LHCN-M2 (cell line): ENCODE data around the gene FLAD1. TPM values are rescaled to one million over a fixed set of nuclear protein-coding genes. Genes with fewer than 3 reads are reported as not detected.
A peak's percentile ranks its signal among the peaks of the same experiment; 100 is the strongest.
"Not testable (repeated sequence)": the region's sequence is repeated elsewhere in the genome, so short reads cannot be mapped to it uniquely, and the experiment has no call there.

Experiments used
- DNase-seq: peaks from one replicate; pipeline ENCODE4 v3.0.0-alpha.2; 2012; ENCODE audit warnings: low read depth
- total RNA-seq: library from RNA; depleted of rRNA; stranded (reverse); fragments of >200 nt; gene quantifications from 2 replicates; pipeline ENCODE4 v1.2.3, GENCODE V29; 2014

Gene FLAD1
- total RNA-seq, 1 experiment from 2014 or later, result 30.9 TPM

- no peak for DNase-seq
These were observed 15.7 kb upstream of the FLAD1 start for GRCh38 chr1:154967331-154967950.

DNA sequence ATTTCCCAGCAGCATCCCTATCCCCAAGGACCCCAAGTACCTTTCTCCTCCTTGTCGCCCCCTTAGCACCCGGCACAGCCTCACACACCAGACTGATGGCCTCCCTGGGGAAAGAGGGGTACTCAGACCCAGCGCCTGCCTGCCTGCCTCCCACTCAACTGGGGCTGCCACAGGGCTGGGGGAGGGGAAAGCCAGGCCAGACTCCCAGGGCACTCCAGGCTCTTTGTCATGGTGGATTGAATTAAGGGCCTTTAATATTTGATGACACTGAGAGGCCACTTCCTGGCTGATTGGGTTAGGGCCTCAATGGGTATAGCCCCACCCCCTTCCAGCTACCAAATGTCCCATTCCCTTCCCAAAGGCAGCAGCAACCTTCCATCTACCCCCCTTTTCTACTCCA is 14.4 kb upstream of the FLAD1 start:
- DNase-seq, result no peak

DNA sequence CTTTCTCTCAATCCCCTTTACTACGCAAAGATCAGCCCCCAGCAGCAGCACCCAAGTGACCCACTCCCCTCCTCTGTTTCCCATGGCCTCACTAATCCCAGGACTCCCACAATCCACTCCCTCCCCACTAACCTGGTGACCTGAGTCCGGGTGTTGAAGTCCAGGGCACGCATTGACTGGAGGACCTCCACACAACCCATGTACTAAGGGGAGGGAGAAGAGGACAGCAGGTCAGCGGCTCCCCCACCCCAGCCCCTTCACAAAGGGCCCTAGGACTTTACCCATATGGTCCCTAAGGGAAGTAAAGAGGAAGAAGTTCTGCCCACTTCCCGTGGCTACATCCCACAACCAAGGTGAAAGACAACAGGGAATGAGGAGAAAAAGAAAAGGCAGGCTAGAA is 13.9 kb upstream of the FLAD1 start:
- no peak for DNase-seq

- no peak for DNase-seq
These were observed 13.2 kb upstream of the FLAD1 start for GRCh38 chr1:154969860-154970452.

- DNase-seq, result peak; percentile 94
These were observed 12.4 kb upstream of the FLAD1 start, which contains the start of gene SHC1 for GRCh38 chr1:154970631-154971340. Gene SHC1 (minus strand): TSS chr1:154970747. CDS start chr1:154970526, 221 bp downstream.

GRCh38 chr1:154971341-154971998 is 11.7 kb upstream of the FLAD1 start:
- no peak for DNase-seq

- no peak for DNase-seq
These were observed 11.0 kb upstream of the FLAD1 start for GRCh38 chr1:154972213-154972516.

- DNase-seq, result peak; percentile 95
These were observed 10.4 kb upstream of the FLAD1 start for GRCh38 chr1:154972517-154973343.

DNA sequence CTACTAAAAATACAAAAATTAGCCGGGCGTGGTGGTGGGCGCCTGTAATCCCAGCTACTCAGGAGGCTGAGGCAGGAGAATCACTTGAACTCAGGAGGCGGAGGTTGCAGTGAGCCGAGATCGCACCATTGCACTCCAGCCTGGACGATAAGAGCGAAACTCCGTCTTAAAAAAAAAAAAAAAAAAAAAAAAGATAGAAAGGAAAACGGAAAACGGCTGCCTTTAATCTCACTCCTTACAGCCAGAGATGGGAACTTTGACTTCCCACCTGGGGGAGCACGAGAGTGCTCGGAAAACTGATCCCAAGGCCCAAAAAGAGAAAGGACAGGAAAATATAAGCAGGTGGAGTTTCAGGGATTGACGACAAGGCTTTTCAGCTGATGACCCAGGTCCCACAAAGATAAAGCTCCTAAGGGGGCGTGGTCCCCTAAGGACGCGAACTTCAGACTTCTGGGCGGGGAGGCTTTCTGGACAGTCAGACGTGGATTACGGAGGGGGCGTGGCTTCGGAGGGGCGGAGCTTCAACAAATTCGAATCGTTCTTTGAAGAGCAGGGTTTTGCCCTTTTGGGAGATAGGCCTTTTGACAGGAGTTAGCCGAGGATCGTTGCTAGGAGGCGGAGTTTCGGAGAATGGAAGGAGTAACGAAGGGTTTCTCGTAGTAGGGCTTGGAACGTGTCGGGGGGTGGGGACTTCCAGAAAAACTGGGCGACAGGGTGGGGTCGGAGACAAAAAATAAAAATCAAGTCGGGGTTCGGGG is 9.6 kb upstream of the FLAD1 start:
- peak; percentile 98 for DNase-seq

DNA sequence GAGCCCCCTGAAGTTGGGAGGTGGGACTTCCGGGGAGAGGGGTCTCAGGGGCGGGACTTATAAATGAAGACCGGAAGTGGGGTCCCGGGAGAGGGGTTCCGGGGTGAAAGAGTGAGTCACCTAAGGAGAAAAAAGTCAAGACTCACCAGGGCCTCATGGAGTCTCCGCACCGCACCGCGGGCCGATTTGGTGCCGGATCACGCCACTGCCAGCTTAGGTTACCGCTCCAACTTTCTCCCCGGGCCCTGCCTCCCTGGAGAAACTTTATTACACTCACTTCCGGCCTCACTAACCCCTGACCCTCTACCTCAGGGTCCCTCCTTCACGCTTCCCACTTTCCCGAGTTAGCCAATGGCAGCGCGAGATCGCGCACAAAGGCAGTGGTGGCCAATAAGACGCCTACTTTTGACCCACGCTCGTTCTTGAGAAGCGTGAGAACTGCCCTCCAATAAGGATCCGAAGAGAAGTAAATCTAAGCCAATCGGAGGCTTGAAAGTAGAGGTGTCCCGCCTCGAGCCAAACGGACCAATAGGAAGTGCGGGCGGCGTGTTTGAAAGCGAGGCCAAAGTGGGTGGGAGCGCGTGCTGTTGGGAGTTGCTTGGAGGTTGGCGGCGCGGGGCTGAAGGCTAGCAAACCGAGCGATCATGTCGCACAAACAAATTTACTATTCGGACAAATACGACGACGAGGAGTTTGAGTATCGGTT is 8.9 kb upstream of the FLAD1 start, which contains the start of gene CKS1B:
TSS of gene CKS1B (plus strand) at position 580 of the 706 bp plus-strand sequence. CDS start at position 645, 65 bp downstream.
- DNase-seq, result peak; percentile 100

GRCh38 chr1:154974808-154975408 is 8.2 kb upstream of the FLAD1 start:
- DNase-seq, result peak; percentile 95

DNA sequence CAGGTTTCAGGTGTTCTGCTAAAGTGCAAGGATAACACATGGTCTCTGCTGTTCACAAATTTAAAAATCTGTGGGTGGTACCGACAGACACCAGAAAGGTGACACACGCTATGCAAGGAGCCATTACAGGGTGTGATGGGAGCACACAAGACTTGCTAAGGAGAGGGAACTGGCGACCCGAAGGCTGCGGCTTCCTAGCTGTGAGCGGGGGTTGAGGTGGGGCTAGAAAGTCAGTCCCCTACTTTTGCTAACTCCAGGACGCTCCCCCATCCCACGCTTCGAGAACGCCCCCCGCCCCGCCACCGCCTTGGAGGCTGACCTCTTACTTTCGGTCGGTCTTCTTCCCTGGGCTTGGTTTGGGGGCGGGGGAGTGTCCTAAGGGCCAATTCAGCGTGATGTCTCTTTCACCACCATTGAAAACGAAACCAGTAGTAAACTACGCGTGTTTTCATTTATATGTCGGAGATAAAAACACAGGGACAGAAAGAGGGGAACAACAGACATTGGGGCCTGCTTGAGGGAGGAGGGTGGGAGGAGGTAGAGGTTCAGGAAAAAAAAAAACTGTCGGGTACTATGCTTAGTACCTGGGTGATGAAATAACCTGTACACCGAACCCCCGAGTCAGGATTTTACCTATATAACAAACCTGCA is 7.6 kb upstream of the FLAD1 start:
- peak; percentile 57 for DNase-seq

DNA sequence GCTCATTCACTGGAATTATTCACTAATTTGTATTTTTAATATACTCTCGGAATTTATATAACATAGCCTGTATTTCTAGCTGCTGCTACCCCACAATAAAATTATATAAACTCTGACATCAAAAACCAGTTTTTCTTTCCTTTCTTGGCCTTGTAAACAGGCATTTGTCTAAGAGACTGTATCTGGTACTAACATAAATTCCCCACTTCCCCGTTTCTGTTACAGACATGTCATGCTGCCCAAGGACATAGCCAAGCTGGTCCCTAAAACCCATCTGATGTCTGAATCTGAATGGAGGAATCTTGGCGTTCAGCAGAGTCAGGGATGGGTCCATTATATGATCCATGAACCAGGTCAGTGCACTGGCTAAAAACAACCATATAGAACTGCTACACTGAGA is 5.4 kb upstream of the FLAD1 start:
- not testable (repeated sequence) for DNase-seq

- DNase-seq, result no peak
These were observed 4.8 kb upstream of the FLAD1 start for GRCh38 chr1:154978360-154978759.

- no peak for DNase-seq
These were observed 803 bp upstream of the FLAD1 start for GRCh38 chr1:154982341-154982740.

DNA sequence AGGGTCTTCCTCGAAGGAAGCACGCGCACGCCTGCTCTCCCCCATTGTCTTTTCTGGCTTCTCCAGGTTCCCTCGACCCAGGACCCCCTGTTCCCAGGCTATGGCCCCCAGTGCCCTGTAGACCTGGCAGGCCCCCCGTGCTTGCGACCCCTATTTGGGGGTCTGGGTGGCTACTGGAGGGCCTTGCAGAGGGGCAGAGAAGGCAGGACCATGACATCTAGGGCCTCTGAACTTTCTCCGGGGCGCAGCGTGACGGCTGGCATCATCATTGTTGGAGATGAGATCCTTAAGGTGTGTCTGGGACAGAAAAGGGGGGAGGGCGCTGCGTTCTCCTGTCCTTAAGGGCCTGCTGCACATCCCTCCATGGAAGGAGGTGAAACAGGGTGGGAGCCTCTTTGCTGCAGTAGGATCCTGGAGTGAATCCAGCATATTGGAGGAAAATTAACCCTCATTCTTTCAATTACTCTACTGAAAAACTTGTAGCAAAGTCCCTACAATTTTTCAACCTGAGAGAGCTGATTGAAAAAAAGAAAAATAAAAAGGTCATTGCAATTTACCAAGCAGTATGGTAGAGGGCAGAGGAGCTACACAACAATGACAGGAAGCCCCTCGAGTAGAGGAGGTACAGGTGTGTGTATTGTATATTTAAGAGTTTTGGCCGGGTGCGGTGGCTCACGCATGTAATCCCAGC is 777 bp downstream of the FLAD1 start:
- DNase-seq, result no peak

DNA sequence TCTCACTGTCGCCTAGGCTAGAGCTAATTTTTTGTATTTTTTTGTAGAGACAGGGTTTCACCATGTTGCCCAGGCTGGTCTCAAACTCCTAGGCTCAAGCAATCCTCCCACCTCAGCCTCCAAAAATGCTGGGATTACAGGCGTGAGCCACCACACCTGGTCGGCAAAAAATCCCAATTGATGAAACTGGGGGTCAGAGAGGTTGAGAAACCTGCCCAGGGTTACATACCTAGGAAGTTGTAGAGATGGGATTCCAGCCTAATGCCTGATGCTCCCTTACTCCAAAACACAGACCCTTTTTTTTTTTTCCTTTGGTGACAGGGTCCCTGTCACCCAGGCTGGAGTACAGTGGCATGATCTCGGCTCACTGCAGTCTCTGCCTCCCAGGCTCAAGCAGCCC is 3.6 kb downstream of the FLAD1 start:
- DNase-seq, result not testable (repeated sequence)

DNA sequence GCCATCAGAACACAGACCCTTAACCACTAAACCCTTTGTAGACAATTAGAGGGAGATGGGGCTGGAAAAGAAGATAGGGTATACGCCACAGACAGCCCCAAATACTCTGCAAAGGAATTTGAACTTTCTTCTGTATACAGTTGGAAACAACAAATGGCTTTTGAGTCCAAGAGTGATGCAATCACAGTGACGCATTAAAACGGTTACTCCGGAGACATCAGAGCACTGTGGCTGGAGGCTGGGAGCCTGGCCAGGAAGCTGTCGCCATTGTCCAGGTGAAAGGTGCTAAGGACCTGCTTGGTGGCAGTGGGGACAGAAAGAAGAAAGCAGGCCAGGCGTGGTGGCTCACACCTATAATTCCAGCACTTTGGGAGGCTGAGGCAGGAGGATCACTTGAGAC is 4.2 kb downstream of the FLAD1 start:
- DNase-seq, result no peak
